ENCODE data around the gene SCMH1. TPM values are rescaled to one million over a fixed set of nuclear protein-coding genes. Genes with fewer than 3 reads are reported as not detected.

The SCMH1 gene
- total and polyA plus RNA-seq, 2 of the 4 experiments (the other 2 are of a cell fraction), result 9.0 to 19.4 TPM

DNA sequence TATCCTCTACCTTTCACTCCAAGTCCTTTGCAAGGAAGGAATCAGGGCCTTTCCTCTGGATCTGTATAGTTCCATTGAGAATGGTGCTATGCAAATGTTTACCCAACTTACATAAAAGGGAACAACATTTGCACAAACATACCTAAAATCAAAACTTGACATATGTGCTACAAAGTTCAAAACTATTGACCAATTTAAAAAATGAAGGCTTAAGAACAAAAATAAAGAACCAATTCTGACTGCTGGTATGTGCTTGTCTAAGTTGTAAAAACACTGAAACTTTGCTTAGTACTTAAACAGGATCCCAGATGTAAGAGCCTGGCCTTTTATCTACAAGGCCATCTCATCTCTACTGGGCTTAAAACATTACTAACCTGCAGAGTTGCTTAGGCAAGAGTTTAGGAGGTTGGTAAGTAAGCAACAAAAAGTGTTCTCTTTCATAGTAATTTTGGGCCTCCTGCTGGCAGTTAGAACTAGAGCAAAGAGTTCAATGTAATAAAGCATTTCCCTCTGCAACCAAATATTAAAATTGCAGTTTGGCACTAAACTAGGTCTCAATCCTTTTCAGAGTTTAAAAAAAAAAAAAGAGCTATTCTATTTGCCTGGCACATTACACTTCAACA is 2.0 kb downstream of the SCMH1 start:
- H4K20me1 ChIP-seq (ENCODE audit: insufficient read depth, low read length), result peaks cover 11% of the 10 kb centered on the region; the same call in 1 of the 2 replicates
- H3K56ac ChIP-seq (ENCODE audit: extremely low read depth, insufficient read depth, low read length), result no peak overlapping the region
- H2BK15ac ChIP-seq (ENCODE audit: low read depth, low read length), result no peak overlapping the region
- peaks cover 23 to 49% of the 10 kb centered on the region in 2 experiments for H3K79me1 ChIP-seq (ENCODE audit: low read depth in 1 of 2, low read length in 2 of 2)
- no peak overlapping the region for H2BK20ac ChIP-seq (ENCODE audit: low read depth, low read length)
- in situ Hi-C loops (cut with MboI; ENCODE audit: low sequenced_read_pairs) (no loop called here), intact Hi-C loops (cut with micrococcal nuclease) (loop anchor here (1.0 to 5.0 kb wide), 4 partner anchors 88 to 217 kb away; no protein-coding TSS in a partner anchor), dilution Hi-C loops (cut with HindIII; ENCODE audit: low sequenced_read_pairs, unreplicated experiment) (no loop called here)
- no peak overlapping the region for H4K5ac ChIP-seq (ENCODE audit: low read depth, low read length)
- TF ChIP-seq SMC3 (IDR thresholded peaks at IDR 0.05; ENCODE audit: low read depth, low read length) (0 out of 2 replicates have a peak, but pooled peaks have one; percentile 30), BHLHE40 (IDR thresholded peaks at IDR 0.05; ENCODE audit: low read depth, low read length) (no peak), MAFK (IDR thresholded peaks at IDR 0.05; ENCODE audit: low read depth, low read length) (no peak), RAD21 (IDR thresholded peaks at IDR 0.05; ENCODE audit: low read length) (peak; percentile 35; the same call in 1 of the 2 replicates)
- TF ChIP-seq, protein P1, sequence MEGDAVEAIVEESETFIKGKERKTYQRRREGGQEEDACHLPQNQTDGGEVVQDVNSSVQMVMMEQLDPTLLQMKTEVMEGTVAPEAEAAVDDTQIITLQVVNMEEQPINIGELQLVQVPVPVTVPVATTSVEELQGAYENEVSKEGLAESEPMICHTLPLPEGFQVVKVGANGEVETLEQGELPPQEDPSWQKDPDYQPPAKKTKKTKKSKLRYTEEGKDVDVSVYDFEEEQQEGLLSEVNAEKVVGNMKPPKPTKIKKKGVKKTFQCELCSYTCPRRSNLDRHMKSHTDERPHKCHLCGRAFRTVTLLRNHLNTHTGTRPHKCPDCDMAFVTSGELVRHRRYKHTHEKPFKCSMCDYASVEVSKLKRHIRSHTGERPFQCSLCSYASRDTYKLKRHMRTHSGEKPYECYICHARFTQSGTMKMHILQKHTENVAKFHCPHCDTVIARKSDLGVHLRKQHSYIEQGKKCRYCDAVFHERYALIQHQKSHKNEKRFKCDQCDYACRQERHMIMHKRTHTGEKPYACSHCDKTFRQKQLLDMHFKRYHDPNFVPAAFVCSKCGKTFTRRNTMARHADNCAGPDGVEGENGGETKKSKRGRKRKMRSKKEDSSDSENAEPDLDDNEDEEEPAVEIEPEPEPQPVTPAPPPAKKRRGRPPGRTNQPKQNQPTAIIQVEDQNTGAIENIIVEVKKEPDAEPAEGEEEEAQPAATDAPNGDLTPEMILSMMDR (conservative IDR thresholded peaks at IDR 0.05; ENCODE audit: low read depth, low read length), result peak; percentile 51
- H3K27me3 ChIP-seq (ENCODE audit: control insufficient read depth, insufficient read depth, low read length), result no peaks in the 10 kb centered on the region
- H3K14ac ChIP-seq (replicated peaks; ENCODE audit: low read depth, low read length), result no peak overlapping the region
- no peak overlapping the region for H4K91ac ChIP-seq (ENCODE audit: insufficient read depth, low read depth, low read length)
- H3K18ac ChIP-seq (ENCODE audit: low read depth, low read length), result no peak overlapping the region
- H2BK120ac ChIP-seq (ENCODE audit: low read depth, low read length), result no peak overlapping the region
- H3K27ac ChIP-seq (ENCODE audit: insufficient read depth, low read length), result no peak overlapping the region
- POLR2A ChIA-PET (ENCODE audit: unreplicated experiment), result no interaction called here
- H2BK5ac ChIP-seq (ENCODE audit: low read depth, low read length, poor library complexity, severe bottlenecking), result no peak overlapping the region
- no peak overlapping the region; the same call in 1 of the 2 replicates for H3K4me2 ChIP-seq (ENCODE audit: low read depth, low read length)
- no peak for ATAC-seq (ENCODE audit: low read depth)
- no peak overlapping the region for H3K4me3 ChIP-seq (ENCODE audit: insufficient read depth, low read depth, low read length)
- H3K9ac ChIP-seq (ENCODE audit: low read depth, low read length), result no peak overlapping the region
- peaks cover 14% of the 10 kb centered on the region for H3K9me1 ChIP-seq (ENCODE audit: insufficient read depth, low read length)
- H2AFZ ChIP-seq (replicated peaks; ENCODE audit: low read length, poor library complexity), result no peak overlapping the region
- H3K9me3 ChIP-seq (ENCODE audit: control insufficient read depth, insufficient read depth, low read length), result no peaks in the 10 kb centered on the region
- peaks cover 7% of the 10 kb centered on the region for H3K4me1 ChIP-seq (ENCODE audit: control insufficient read depth, insufficient read depth, low read length)
- H3K4ac ChIP-seq (ENCODE audit: low read depth, low read length), result no peak overlapping the region
- H4K8ac ChIP-seq (ENCODE audit: low read depth in 2 of 2, low read length in 2 of 2), result no peak overlapping the region
- H2AK5ac ChIP-seq (ENCODE audit: low read depth, low read length), result no peak overlapping the region
- no peak overlapping the region for H2AK9ac ChIP-seq (replicated peaks; ENCODE audit: low read depth, low read length, poor library complexity)
- DNase-seq, result peak; percentile 62
- no peaks in the 10 kb centered on the region for H3K36me3 ChIP-seq (ENCODE audit: control insufficient read depth, insufficient read depth, low read length)
- no TSS peak for BruUV-seq (replicated peaks)
- CTCF ChIA-PET, result interaction anchor here (0.6 to 1.5 kb wide), 3 partner anchors 47 to 93 kb away, joined by 3 to 4 read pairs (median 3); no protein-coding TSS in a partner anchor
- H3K23ac ChIP-seq (ENCODE audit: low read depth, low read length), result no peak overlapping the region

Data from IMR-90 (cell line).